ENCODE data around the gene USP7.
"Not testable (repeated sequence)": the region's sequence is repeated elsewhere in the genome, so short reads cannot be mapped to it uniquely, and the experiment has no call there.

The USP7 gene

DNA sequence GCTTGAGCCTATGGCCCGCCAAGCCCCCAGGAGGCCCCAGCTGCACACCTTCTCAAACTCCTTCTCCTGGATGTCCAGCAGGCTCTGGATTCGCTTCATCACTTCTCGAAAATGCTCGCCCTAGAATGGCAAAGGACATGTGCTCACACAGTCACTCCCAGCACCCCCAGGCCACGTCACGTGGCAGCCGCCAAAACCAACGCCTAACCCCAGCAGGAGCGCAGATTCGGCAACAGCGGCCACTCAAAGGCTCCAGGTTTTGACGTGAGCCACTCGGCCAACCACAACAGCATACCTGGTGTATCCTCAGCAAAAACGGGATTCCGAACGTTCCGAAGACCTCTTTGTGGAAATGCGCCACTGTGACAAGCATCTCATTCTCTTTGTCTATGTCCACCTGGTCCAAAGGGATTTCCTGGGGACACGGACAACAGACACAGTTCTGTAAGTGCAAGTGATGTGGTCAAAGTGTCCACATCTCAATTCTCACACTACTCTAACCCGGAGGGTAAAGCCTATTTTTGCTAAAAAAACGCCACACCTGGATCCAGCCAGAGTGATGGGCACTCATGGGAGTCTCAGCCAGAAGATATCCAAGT, 68.9 kb downstream of the USP7 start:
- DNase-seq = no peak

DNA sequence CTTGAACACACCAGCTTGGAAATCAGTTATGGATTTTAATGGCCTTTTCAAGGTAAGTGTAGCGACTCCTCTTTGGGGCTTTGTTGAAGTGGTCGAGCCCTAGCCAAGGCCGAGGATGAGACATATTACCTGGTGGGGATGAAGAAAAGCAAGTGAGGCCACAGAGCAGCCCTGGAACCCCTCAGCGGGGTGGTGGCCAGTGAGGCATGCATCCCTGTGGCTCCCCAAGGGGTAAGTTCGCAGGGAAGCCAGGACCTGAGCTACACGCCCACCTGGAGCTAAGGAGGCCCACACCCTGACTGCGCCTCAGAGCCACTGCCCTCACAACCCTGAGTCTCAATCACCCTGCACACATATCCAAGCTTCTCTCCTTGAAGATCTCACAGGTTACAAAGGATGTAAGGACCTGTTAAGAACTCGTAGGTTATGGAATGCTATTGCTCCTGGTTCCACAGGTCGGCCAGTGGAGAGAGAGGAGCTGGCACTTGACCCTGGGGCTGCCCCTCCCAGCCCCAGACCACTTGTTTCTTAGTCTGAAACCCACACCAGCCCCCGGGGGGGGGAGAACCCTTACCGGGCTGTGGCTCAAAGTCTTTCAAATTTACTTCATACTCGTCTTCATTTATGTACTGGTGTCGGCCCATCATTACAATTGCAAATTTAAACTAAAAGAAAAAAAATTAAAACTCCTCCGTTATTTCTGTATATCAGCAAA, 69.6 kb downstream of the USP7 start:
- no peak for DNase-seq

DNA sequence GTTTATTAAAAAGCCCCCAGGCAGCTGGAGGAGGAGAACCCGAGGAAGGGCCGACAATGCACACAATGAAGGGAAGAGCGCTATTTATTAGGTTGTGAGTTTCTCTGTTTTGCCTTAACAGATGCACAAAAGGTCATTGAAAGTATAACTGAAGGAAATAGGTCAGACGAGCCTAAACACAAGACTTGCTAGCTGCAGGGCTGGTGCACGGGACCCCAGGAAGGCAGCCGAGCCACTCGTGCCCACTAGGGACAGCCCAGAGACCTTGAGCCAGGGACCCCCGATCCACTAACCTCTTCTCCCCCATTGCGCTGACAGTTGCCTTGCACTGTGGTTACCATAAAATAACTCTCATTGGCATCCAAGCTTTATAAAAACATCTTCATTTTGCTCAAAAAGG, 70.3 kb downstream of the USP7 start:
- DNase-seq = no peak

DNA sequence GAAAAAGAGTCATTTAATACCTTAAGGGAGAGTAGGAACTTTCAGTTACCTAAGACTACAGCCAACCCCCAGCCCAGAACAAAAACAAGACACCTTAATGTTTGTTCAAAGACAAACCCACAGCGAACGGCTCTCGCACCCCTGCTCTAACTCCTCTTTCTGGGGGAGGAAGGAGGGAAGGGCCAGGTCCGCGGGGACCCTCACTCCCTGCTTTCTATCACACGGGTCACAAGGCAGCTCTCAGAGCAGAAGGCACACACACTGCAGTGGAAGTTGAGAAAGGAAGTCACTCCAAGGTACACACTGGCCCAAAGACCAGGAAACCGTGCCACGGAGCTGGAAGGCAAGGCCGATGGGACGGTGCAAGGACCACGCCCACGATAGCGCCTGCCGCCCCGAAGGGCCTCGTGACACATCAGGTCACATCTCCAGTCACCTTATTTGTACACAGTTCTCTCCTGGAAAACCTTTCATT, 71.6 kb downstream of the USP7 start:
- DNase-seq = no peak

GRCh38 chr16:8890549-8890921, 73.2 kb downstream of the USP7 start:
- DNase-seq = no peak

DNA sequence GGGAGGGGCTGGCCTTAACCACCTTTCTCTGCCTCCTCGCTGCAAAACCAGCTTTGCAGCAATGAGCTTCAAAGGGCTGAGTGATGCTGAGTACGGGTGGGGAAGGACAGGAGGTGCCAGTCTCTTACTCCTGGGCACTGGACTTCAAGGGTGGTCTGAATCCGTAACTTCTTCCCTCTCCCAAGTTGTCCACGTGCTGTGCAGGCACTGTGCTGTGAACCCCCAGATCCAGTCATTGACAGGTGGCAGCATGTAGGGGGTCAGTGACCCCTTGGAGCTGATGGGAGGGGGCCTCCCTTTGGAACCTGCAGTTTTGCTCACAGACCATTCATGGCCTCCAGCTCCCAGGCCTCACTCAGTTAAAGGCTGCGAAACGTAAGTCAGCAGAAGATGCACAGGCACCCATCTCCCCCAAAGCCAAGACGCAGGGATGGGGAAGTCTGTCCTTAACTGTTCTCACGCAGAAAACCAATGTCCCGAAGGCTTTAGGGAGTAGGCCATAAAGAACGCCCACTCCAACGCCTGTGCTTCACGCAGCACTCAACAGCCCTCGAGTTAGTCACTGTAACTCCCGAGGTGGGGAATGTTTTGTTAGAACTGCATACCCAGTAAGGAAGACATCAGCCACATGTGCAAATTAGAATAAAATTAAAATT, 73.7 kb downstream of the USP7 start:
- no peak for DNase-seq

- DNase-seq = no peak
Observed at GRCh38 chr16:8888951-8889892, 74.5 kb downstream of the USP7 start.

DNA sequence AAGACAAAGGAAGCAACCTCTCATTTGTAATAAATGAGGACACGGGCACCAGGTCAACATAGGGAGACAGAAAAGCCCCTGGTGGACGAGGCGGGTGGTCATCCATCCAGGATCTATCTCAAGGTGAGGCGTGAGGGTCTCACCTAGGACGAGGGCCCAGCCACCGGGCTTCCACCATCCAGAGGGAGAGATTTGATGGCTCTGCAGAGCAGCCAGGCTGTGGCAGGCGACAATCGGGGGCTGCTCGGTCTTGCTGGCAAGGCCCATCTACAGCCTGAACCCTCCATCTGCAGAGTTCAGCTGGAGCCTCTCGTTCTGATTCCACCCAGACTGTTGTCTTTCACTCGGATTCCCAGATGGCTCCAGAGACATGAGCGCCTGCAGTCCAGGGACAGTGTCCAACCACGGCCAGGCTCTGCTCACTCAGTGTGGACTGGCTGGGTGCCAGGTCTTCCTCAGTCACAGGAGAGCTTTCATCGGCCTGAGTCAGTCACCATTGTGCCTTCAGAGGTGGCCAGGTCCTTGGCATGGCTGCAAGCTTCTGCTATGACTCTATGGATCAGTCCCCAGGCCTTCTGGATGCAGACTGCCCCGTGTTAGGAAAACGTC, 75.7 kb downstream of the USP7 start:
- no peak for DNase-seq

DNA sequence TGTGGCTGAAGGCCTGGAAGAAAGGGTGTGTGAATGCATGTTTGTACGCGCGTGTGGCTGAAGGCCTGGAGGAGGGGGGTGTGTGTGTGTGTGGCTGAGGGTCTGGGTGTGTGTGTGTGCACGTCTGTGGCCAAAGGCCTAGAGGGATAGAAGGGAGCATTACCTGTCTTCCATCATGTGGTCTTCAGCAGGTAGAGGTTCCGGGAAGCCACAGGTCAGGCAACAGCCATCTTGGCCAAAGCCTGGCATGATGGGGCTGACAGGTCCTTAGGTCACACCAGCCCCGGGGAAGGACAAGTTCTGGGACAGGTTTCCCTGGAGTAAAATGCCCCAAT, 76.3 kb downstream of the USP7 start:
- DNase-seq = no peak

- no peak for DNase-seq
Observed at GRCh38 chr16:8886593-8887430, 76.9 kb downstream of the USP7 start.

DNA sequence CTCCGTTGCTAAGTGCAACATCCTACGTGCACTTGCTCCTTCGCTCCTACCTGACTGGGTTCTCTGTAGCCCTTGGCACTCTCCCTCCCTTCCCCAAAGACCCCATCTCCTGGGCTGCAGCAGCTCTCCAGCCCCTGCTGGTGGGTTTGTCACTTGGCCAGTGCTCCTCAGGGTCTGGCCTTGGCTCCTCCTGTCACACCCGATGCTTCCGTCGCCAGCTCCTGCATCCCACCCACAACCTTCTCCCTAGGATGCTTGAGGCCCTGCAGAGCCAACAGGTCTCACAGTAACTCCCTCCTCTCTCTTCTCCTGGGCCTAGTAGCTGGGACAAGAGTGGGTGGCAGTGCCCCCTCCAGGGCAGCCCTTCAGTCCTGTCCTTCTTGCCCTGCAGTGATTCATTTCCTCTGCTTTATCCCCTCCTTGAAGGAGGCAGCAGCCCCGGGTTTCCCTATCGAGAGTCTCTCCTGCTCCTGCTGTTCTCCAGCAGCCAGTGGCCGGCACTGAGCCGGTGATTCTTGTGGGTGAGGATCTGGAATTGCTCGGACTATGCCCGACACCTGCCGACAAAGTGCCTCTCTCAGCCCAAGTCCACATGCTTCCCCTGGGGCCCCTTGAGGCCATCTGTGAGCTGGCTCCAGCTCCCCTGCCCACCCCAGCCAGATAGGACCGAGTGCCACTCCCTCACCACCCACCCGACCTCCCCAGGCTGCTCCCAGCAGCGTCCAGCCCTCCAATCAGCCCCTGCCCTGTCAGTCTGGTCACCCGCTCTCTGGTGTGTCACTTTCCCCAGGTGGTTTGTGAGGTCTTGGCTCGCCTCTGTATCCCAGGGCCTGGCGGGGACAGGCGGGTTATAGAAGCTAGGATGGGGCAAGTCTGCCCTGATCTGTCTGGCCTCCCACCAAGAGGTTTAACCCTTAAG, 77.8 kb downstream of the USP7 start:
- no peak for DNase-seq

DNA sequence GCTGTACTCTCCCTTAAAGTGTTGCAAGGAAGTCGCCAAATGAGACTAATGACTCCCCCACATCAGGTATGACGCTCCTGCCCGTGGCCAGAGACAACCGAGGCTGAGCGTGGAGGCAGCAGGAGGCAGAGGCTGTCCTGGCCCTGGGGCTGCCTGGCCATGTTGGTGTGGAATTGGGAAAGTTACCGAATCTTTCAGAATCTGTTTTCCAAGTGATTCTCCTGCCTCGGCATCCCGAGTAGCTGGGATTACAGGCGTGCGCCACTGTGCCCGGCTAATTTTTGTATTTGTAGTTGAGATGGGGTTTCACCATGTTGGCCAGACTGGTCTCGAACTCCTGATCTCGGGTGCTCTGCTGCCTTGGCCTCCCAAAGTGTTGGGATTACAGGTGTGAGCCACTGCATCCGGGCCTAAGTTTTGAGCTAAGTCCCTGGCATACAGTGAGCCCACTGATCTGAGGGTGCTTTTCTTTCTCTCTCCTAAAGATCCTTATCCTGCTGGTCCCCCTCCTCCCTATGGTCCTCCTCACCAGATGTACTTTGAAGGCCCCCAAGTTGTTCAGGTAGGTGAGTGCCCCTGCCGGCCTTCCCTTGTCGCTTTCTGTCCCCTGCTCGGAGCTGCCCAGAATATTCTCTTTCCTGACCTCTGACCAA, 80.9 kb downstream of the USP7 start:
- DNase-seq = no peak

- DNase-seq = no peak
Observed at GRCh38 chr16:8882041-8882617, 81.6 kb downstream of the USP7 start, which contains the start of gene LITAFD. Gene LITAFD, plus strand, starts transcription at chr16:8882351. Its CDS starts 2,005 bp downstream, at chr16:8884356.

DNA sequence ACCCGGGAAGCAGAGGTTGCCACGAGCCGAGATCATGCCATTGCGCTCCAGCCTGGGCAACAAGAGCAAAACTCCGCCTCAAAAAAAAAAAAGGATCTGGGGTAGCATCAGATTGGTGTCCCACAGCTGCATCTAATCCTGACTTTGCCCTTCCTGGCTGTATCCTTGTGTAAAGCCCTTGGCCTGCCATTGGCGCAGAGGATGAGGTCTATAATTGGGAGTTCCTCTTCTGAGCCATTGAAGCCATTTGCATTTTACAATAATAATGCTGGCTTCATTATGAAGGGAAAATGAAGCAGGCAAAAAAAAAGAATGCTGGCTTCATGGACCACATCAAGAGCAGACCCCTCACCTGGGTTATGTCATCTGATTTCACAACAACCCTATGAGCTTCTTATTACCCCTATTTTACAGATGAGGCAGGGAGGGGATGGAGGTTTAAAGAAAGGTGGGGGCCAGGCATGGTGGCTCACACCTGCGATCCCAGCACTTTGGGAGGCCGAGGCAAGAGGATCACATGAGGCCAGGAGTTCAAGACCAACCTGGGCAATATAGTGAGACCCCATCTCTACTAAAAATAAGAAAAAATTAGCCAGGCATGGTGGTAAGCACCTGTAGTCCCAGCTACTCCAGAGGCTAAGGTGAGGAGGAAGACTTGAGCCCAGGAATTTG, 82.7 kb downstream of the USP7 start:
- DNase-seq = no peak

GRCh38 chr16:8878523-8878911, 85.2 kb downstream of the USP7 start:
- no peak for DNase-seq

DNA sequence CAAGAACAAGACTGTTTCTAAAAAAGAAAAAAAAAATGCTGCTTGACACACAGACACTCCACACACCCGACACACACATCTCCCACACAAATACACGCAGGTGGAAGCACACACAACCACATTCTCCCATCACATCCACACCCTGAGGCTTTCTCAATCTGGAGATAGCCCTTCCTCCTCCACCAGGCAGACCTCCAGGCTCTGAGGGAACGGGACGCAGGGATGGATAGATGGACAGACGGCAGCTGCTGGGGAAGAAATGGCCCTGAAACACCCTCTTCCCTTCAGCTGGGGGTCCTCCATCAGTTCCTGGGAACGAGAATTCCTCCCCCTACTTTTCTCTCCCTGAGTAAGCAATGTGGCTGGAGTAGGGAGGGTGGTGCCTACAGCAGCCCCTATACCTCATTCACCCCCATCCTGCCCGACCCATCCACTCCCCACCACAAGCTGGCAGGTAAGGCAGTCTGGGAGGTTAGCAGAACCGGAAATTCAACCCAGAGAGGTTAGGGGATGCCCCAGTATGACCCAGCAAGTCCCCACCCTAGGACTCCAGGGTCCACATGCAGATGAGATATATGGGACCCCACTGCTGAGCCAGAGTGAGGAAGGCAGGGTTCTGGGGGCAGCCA, 85.7 kb downstream of the USP7 start:
- DNase-seq = no peak

GRCh38 chr16:8875317-8875716, 88.4 kb downstream of the USP7 start:
- DNase-seq = not testable (repeated sequence)

- DNase-seq = no peak
Observed at GRCh38 chr16:8874388-8874787, 89.3 kb downstream of the USP7 start.

DNA sequence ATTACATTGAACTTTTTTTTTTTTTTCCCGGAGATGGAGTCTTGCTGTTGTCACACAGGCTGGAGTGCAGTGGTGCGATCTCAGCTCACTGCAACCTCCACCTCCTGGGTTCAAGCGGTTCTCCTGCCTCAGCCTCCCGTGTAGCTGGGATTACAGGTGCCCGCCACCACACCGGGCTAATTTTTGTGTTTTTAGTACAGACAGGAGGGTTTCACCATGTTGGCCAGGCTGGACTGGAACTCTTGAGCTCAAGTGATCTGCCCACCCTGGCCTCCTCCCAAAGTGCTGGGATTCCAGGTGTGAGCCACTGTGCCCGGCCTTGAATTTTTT, 89.9 kb downstream of the USP7 start:
- not testable (repeated sequence) for DNase-seq

All from activated effector memory CD4-positive, alpha-beta T cell treated with Interleukin-2 at 50 U/mL for 16 hours (primary cell).